MM.1S (cell line): ENCODE data around the gene R3HDM2.

Experiments
- DNase-seq: peaks from one replicate; pipeline ENCODE4 v3.0.0-alpha.2; 2015
- H2AFZ ChIP-seq: fragments of 300-600 bp; sonication (generic); 2 replicates; pipeline ENCODE4 v1.6.0; 2016; ENCODE audit warnings: antibody characterized with exemption, low read length
- H3F3A ChIP-seq: fragments of 300-600 bp; sonication (generic); 2 replicates; pipeline ENCODE4 v1.6.1; 2016; ENCODE audit warnings: mild to moderate bottlenecking, antibody characterized with exemption, low read length, moderate library complexity, mixed read lengths; ENCODE audit not compliant: insufficient read depth
- H3K27ac ChIP-seq: fragments of 300-600 bp; sonication (generic); 2 replicates; pipeline ENCODE4 v1.5.1; 2016; ENCODE audit warnings: mild to moderate bottlenecking, low read length
- H3K27me3 ChIP-seq: fragments of 300-600 bp; sonication (generic); replicated peaks from 2 replicates; pipeline ENCODE4 v1.6.0; 2016; ENCODE audit warnings: low read length; ENCODE audit not compliant: insufficient read depth
- H3K36me3 ChIP-seq: fragments of 300-600 bp; sonication (generic); replicated peaks from 2 replicates; pipeline ENCODE4 v1.6.1; 2016; ENCODE audit warnings: mild to moderate bottlenecking, low read length, mixed read lengths; ENCODE audit not compliant: insufficient read depth
- H3K4me1 ChIP-seq: fragments of 300-600 bp; sonication (generic); 2 replicates; pipeline ENCODE4 v1.6.1; 2016; ENCODE audit warnings: low read length, mixed read lengths
- H3K4me2 ChIP-seq: fragments of 300-600 bp; sonication (generic); 2 replicates; pipeline ENCODE4 v1.6.0; 2016; ENCODE audit warnings: low read depth, low read length
- H3K4me3 ChIP-seq: fragments of 300-600 bp; sonication (generic); 2 replicates; pipeline ENCODE4 v1.5.1; 2016; ENCODE audit warnings: low read length, mixed read lengths
- H3K79me2 ChIP-seq: fragments of 300-600 bp; sonication (generic); 2 replicates; pipeline ENCODE4 v1.6.1; 2016; ENCODE audit warnings: mixed run types, low read length, mixed read lengths
- H3K9ac ChIP-seq: fragments of 300-600 bp; sonication (generic); 2 replicates; pipeline ENCODE4 v1.6.1; 2016; ENCODE audit warnings: low read length, mixed read lengths
- H3K9me2 ChIP-seq: fragments of 300-600 bp; sonication (generic); replicated peaks from 2 replicates; pipeline ENCODE4 v1.6.1; 2016; ENCODE audit warnings: mild to moderate bottlenecking, low read length, mixed read lengths; ENCODE audit not compliant: insufficient read depth
- H3K9me3 ChIP-seq: fragments of 300-600 bp; sonication (generic); replicated peaks from 2 replicates; pipeline ENCODE4 v1.6.1; 2016; ENCODE audit warnings: mild to moderate bottlenecking, low read length, mixed read lengths; ENCODE audit not compliant: insufficient read depth
- H4K20me1 ChIP-seq: fragments of 300-600 bp; sonication (generic); 2 replicates; pipeline ENCODE4 v1.6.1; 2016; ENCODE audit warnings: mild to moderate bottlenecking, low read length, moderate library complexity, mixed read lengths; ENCODE audit not compliant: insufficient read depth
- CTCF ChIP-seq: fragments of 300-600 bp; sonication (generic); IDR thresholded peaks from 2 replicates; pipeline ENCODE4 v1.5.1; 2016; ENCODE audit warnings: antibody characterized with exemption, low read length, mixed read lengths
- EZH2 ChIP-seq: fragments of 300-600 bp; sonication (generic); optimal IDR thresholded peaks from 2 replicates; pipeline ENCODE3; 2017; ENCODE audit warnings: low read depth, mild to moderate bottlenecking, antibody characterized with exemption, low read length, mixed read lengths
- EZH2phosphoT487 ChIP-seq: fragments of 300-600 bp; sonication (generic); IDR thresholded peaks from 2 replicates; pipeline ENCODE4 v1.6.1; 2018; ENCODE audit warnings: antibody characterized with exemption, low read length

The R3HDM2 gene

GRCh38 chr12:57461917-57462250 is 31.0 kb upstream of the R3HDM2 start:
- Histone ChIP-seq H2AFZ (peak overlapping the region; percentile 64), H3K9me3 (no peaks in the 10 kb centered on the region), H3K4me3 (peak overlapping the region; percentile 80), H3K4me2 (peak overlapping the region; percentile 100), H3K36me3 (no peaks in the 10 kb centered on the region), H3K9me2 (no peaks in the 10 kb centered on the region), H3K9ac (peak overlapping the region; percentile 36; the same call in 1 of the 2 replicates), H3K27ac (no peak overlapping the region), H3F3A (peaks cover 9% of the 10 kb centered on the region), H3K79me2 (no peaks in the 10 kb centered on the region), H4K20me1 (no peaks in the 10 kb centered on the region), H3K27me3 (peaks cover 38% of the 10 kb centered on the region), H3K4me1 (peaks cover 15% of the 10 kb centered on the region; the same call in 1 of the 2 replicates)
- TF ChIP-seq EZH2phosphoT487: no peak
- TF ChIP-seq EZH2: no peak
- TF ChIP-seq CTCF: no peak
- DNase-seq: no peak

GRCh38 chr12:57461276-57461916 is 30.6 kb upstream of the R3HDM2 start:
- H3K27ac ChIP-seq: no peak overlapping the region
- H3K4me3 ChIP-seq: peak overlapping the region; percentile 80
- no peaks in the 10 kb centered on the region for H3K9me2 ChIP-seq
- H3K4me1 ChIP-seq: peaks cover 15% of the 10 kb centered on the region; the same call in 1 of the 2 replicates
- no peaks in the 10 kb centered on the region for H3K36me3 ChIP-seq
- DNase-seq: no peak
- H3K27me3 ChIP-seq: peaks cover 34% of the 10 kb centered on the region
- H3K79me2 ChIP-seq: no peaks in the 10 kb centered on the region
- peak overlapping the region; percentile 36; the same call in 1 of the 2 replicates for H3K9ac ChIP-seq
- no peaks in the 10 kb centered on the region for H3K9me3 ChIP-seq
- peak overlapping the region; percentile 64; the same call in 1 of the 2 replicates for H2AFZ ChIP-seq
- H4K20me1 ChIP-seq: no peaks in the 10 kb centered on the region
- H3F3A ChIP-seq: peaks cover 9% of the 10 kb centered on the region
- TF ChIP-seq EZH2: no peak
- H3K4me2 ChIP-seq: peak overlapping the region; percentile 100

DNA sequence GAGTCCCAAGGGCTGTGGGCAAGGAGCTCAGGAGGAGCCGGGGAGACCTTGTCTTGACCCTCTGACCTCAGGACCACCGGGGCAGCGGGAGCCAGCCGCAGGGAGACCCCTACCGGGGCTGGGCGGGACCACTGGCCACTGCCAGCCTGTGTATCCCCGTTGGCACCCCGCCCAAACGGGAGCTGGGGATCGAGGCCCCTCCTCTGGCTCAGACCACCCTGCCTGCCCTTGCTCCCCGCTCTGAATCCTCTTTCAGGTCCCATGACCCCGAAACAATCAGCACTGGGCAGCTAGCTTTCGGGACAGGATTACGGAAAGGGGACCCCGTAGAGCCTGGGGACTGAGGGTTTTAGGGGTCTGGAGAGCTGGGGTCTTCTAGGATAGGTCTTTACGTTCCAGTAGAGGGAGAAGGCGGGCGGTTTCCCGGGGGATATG is 30.0 kb upstream of the R3HDM2 start:
- Histone ChIP-seq H3F3A (peaks cover 9% of the 10 kb centered on the region), H3K4me3 (peak overlapping the region; percentile 80), H3K79me2 (no peaks in the 10 kb centered on the region), H2AFZ (no peak overlapping the region), H3K4me1 (peaks cover 15% of the 10 kb centered on the region; the same call in 1 of the 2 replicates), H3K9ac (no peak overlapping the region), H3K4me2 (peak overlapping the region; percentile 100), H3K9me2 (no peaks in the 10 kb centered on the region), H3K36me3 (no peaks in the 10 kb centered on the region), H3K27me3 (peaks cover 28% of the 10 kb centered on the region), H3K27ac (no peak overlapping the region), H4K20me1 (no peaks in the 10 kb centered on the region), H3K9me3 (no peaks in the 10 kb centered on the region)
- no peak for DNase-seq
- TF ChIP-seq CTCF (no peak), EZH2 (no peak), EZH2phosphoT487 (no peak)

DNA sequence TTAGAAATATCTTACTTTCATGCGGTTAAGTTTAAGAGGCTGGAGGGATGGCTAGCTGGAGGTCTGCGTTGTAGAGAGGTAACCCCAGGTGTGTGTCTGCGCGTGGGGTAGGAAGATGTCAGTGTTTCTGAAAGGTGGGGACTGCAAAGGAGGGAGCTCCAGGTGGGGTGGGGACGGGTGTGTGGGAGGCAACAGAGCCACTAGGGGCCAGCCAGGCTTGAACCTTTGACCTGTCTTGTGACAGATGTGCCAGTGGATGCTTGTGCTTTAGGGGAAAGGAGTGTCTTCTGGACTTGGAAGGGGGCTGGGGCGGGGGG is 29.6 kb upstream of the R3HDM2 start:
- peak; percentile 10 for DNase-seq
- peaks cover 19% of the 10 kb centered on the region for H3K4me1 ChIP-seq
- H3K36me3 ChIP-seq: no peaks in the 10 kb centered on the region
- H2AFZ ChIP-seq: no peak overlapping the region
- no peaks in the 10 kb centered on the region for H3K79me2 ChIP-seq
- TF ChIP-seq EZH2phosphoT487: no peak
- TF ChIP-seq EZH2: no peak
- no peak for TF ChIP-seq CTCF
- H3K4me2 ChIP-seq: peak overlapping the region; percentile 100; the same call in 1 of the 2 replicates
- no peaks in the 10 kb centered on the region for H3K9me3 ChIP-seq
- H3K9me2 ChIP-seq: no peaks in the 10 kb centered on the region
- peaks cover 24% of the 10 kb centered on the region for H3K27me3 ChIP-seq
- H4K20me1 ChIP-seq: no peaks in the 10 kb centered on the region
- H3K9ac ChIP-seq: no peak overlapping the region
- H3K27ac ChIP-seq: no peak overlapping the region
- H3K4me3 ChIP-seq: peak overlapping the region; percentile 80
- peaks cover 9% of the 10 kb centered on the region for H3F3A ChIP-seq
